ENCODE results near the gene MPP1.

Gene MPP1

GRCh38 chrX:154737136-154737535 lies 68.1 kb downstream of the MPP1 start:
- H3K27ac ChIP-seq (ENCODE audit: low read length) = peak overlapping the region; percentile 93
- H3K36me3 ChIP-seq (ENCODE audit: control insufficient read depth in 1 of 2, insufficient read depth in 2 of 2, low read length in 2 of 2) = no peaks in the 10 kb centered on the region
- H3K9me3 ChIP-seq (ENCODE audit: control insufficient read depth in 1 of 2, low read length in 2 of 2) = no peaks in the 10 kb centered on the region
- H3K4me3 ChIP-seq (ENCODE audit: low read depth in 1 of 2, low read length in 2 of 2) = no peak overlapping the region
- no peaks in the 10 kb centered on the region for H3K27me3 ChIP-seq (ENCODE audit: low read depth, low read length)
- peaks cover 13 to 33% of the 10 kb centered on the region in 2 donors for H3K4me1 ChIP-seq (ENCODE audit: control insufficient read depth in 1 of 2, insufficient read depth in 2 of 2, low read length in 2 of 2)

DNA sequence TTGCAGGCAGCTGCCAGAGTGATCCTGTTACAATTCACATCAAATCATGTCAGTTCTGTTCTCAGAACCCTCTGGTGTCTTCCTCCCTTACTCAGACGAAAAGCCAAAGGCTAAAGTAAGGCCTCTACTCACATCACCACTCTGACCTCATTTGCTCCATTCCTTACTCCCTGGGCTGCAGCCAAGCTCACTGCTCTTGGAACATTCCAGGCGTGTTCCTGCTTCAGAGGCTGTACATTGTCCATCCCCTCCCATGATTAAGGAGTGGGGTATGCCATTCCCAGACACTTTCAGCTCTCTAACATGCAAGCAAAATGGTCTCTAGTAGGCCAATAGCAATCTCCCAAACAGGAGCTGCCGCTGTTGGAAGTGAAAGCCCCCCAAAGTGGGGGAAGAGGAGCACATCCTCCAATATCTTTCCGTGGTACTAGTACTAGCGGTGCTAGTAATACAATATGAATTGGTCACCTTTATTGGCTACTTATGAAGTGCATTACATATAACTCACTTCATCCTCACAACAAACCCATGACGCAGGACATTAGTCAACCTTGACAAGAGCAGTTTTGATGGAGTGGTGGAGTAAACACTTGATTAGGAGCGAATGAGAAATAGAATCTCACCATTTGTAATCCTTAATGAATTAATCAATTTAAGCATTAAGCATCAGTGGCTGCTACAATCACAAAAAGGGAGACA lies 69.4 kb downstream of the MPP1 start:
- Histone ChIP-seq H3K4me1 (ENCODE audit: control insufficient read depth in 1 of 2, insufficient read depth in 2 of 2, low read length in 2 of 2) (peaks cover 18 to 36% of the 10 kb centered on the region in 2 donors), H3K27ac (ENCODE audit: low read length) (peak overlapping the region; percentile 94), H3K9me3 (ENCODE audit: control insufficient read depth in 1 of 2, low read length in 2 of 2) (no peaks in the 10 kb centered on the region), H3K27me3 (ENCODE audit: low read depth, low read length) (no peaks in the 10 kb centered on the region), H3K36me3 (ENCODE audit: control insufficient read depth in 1 of 2, insufficient read depth in 2 of 2, low read length in 2 of 2) (no peaks in the 10 kb centered on the region), H3K4me3 (ENCODE audit: low read depth in 1 of 2, low read length in 2 of 2) (peak overlapping the region in 1 of 2 donors; percentile 14)

DNA sequence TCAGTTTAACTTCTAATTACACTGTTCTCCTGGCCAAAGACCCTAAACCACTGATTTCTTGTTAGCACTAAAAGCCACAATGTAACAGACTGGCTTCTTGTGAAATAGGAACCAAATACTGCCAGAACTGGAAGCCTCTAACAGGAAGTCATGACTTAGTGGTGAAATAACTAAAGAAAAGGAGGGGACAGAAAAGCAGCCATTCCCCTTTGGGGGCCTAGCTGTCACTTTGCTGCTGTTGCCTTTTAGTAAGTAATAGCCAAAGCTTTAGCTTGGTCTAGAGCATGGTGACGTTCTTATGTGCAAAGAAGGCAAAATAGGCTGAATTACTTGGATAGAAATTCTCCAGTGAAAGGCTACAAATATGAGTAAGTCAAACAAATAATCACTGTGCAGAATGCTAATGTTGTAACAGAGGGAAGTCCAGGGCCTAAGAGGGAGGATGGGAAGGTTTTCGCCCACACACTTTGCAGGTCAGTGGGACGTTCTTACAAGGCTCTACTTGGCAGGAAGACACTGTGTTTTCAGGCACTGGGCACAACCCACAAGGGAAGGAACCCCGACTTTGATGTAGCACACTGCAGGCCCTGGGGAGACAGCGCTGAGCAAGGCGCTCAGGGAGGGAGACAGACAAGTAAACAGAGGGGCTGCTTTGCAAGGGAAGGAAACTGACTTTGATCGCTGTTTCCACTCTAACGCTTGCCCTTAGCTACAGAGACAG lies 71.1 kb downstream of the MPP1 start:
- H3K27me3 ChIP-seq (ENCODE audit: low read depth, low read length) = no peaks in the 10 kb centered on the region
- no peaks in the 10 kb centered on the region for H3K36me3 ChIP-seq (ENCODE audit: control insufficient read depth in 1 of 2, insufficient read depth in 2 of 2, low read length in 2 of 2)
- H3K27ac ChIP-seq (ENCODE audit: low read length) = peak overlapping the region; percentile 94
- peak overlapping the region; percentile 7 to 35 for H3K4me3 ChIP-seq (ENCODE audit: low read depth in 1 of 2, low read length in 2 of 2)
- peaks cover 29 to 51% of the 10 kb centered on the region in 2 donors for H3K4me1 ChIP-seq (ENCODE audit: control insufficient read depth in 1 of 2, insufficient read depth in 2 of 2, low read length in 2 of 2)
- H3K9me3 ChIP-seq (ENCODE audit: control insufficient read depth in 1 of 2, low read length in 2 of 2) = no peaks in the 10 kb centered on the region

- no peaks in the 10 kb centered on the region for H3K27me3 ChIP-seq (ENCODE audit: low read depth, low read length)
- H3K4me3 ChIP-seq (ENCODE audit: low read depth in 1 of 2, low read length in 2 of 2) = no peak overlapping the region
- H3K36me3 ChIP-seq (ENCODE audit: control insufficient read depth in 1 of 2, insufficient read depth in 2 of 2, low read length in 2 of 2) = no peaks in the 10 kb centered on the region
- H3K4me1 ChIP-seq (ENCODE audit: control insufficient read depth in 1 of 2, insufficient read depth in 2 of 2, low read length in 2 of 2) = peaks cover 39 to 51% of the 10 kb centered on the region in 2 donors
- H3K9me3 ChIP-seq (ENCODE audit: control insufficient read depth in 1 of 2, low read length in 2 of 2) = no peaks in the 10 kb centered on the region
- H3K27ac ChIP-seq (ENCODE audit: low read length) = peak overlapping the region; percentile 94
Observed at GRCh38 chrX:154733066-154733425, 72.2 kb downstream of the MPP1 start.

DNA sequence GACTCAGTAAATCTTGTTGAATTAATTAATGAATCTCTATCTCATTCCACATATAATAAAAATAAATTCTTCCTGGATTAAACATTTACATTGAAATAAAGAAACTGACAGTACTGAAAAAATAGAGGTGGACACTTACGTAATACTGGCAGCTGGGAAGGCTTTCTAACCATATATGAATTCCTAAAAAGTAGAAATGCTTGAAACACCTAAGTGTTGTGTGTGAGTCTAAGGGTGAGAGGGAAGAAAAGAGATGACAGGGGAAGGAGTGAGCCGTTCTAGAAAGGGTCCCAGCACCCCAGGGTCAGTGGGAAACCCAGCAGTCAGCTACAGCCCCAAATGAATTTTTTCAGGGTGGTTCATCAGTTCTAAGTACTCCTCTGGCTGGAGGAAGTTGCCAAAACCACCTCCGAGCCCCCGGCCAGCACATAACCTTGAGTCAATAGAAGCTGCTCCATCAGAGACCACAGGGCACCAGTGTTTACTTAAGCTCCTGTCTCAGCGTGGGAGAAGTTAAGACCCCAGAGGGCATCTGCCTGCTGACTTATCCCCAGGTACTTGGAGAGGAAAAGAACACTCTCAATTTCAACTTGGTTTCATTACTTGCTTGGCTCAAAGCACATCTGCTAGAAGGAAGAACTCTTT lies 72.7 kb downstream of the MPP1 start:
- Histone ChIP-seq H3K36me3 (ENCODE audit: control insufficient read depth in 1 of 2, insufficient read depth in 2 of 2, low read length in 2 of 2) (no peaks in the 10 kb centered on the region), H3K4me1 (ENCODE audit: control insufficient read depth in 1 of 2, insufficient read depth in 2 of 2, low read length in 2 of 2) (peaks cover 40 to 52% of the 10 kb centered on the region in 2 donors), H3K27ac (ENCODE audit: low read length) (peak overlapping the region; percentile 94), H3K27me3 (ENCODE audit: low read depth, low read length) (no peaks in the 10 kb centered on the region), H3K9me3 (ENCODE audit: control insufficient read depth in 1 of 2, low read length in 2 of 2) (no peaks in the 10 kb centered on the region), H3K4me3 (ENCODE audit: low read depth in 1 of 2, low read length in 2 of 2) (no peak overlapping the region)

GRCh38 chrX:154731881-154732280 lies 73.4 kb downstream of the MPP1 start:
- Histone ChIP-seq H3K27ac (ENCODE audit: low read length) (peak overlapping the region; percentile 94), H3K4me3 (ENCODE audit: low read depth in 1 of 2, low read length in 2 of 2) (no peak overlapping the region), H3K27me3 (ENCODE audit: low read depth, low read length) (no peaks in the 10 kb centered on the region), H3K4me1 (ENCODE audit: control insufficient read depth in 1 of 2, insufficient read depth in 2 of 2, low read length in 2 of 2) (peaks cover 42 to 55% of the 10 kb centered on the region in 2 donors), H3K9me3 (ENCODE audit: control insufficient read depth in 1 of 2, low read length in 2 of 2) (no peaks in the 10 kb centered on the region), H3K36me3 (ENCODE audit: control insufficient read depth in 1 of 2, insufficient read depth in 2 of 2, low read length in 2 of 2) (no peaks in the 10 kb centered on the region)

GRCh38 chrX:154731184-154731583 lies 74.1 kb downstream of the MPP1 start:
- Histone ChIP-seq H3K4me1 (ENCODE audit: control insufficient read depth in 1 of 2, insufficient read depth in 2 of 2, low read length in 2 of 2) (peaks cover 39 to 54% of the 10 kb centered on the region in 2 donors), H3K36me3 (ENCODE audit: control insufficient read depth in 1 of 2, insufficient read depth in 2 of 2, low read length in 2 of 2) (no peaks in the 10 kb centered on the region), H3K4me3 (ENCODE audit: low read depth in 1 of 2, low read length in 2 of 2) (no peak overlapping the region), H3K27ac (ENCODE audit: low read length) (peak overlapping the region; percentile 94), H3K9me3 (ENCODE audit: control insufficient read depth in 1 of 2, low read length in 2 of 2) (no peaks in the 10 kb centered on the region), H3K27me3 (ENCODE audit: low read depth, low read length) (no peaks in the 10 kb centered on the region)

- Histone ChIP-seq H3K27ac (ENCODE audit: low read length) (peak overlapping the region; percentile 94), H3K9me3 (ENCODE audit: control insufficient read depth in 1 of 2, low read length in 2 of 2) (no peaks in the 10 kb centered on the region), H3K4me3 (ENCODE audit: low read depth in 1 of 2, low read length in 2 of 2) (no peak overlapping the region), H3K36me3 (ENCODE audit: control insufficient read depth in 1 of 2, insufficient read depth in 2 of 2, low read length in 2 of 2) (no peaks in the 10 kb centered on the region), H3K27me3 (ENCODE audit: low read depth, low read length) (no peaks in the 10 kb centered on the region), H3K4me1 (ENCODE audit: control insufficient read depth in 1 of 2, insufficient read depth in 2 of 2, low read length in 2 of 2) (peaks cover 35 to 51% of the 10 kb centered on the region in 2 donors)
Observed at GRCh38 chrX:154730253-154730891, 74.9 kb downstream of the MPP1 start.

- Histone ChIP-seq H3K27me3 (ENCODE audit: low read depth, low read length) (no peaks in the 10 kb centered on the region), H3K4me3 (ENCODE audit: low read depth in 1 of 2, low read length in 2 of 2) (no peak overlapping the region), H3K27ac (ENCODE audit: low read length) (peak overlapping the region; percentile 94), H3K36me3 (ENCODE audit: control insufficient read depth in 1 of 2, insufficient read depth in 2 of 2, low read length in 2 of 2) (no peaks in the 10 kb centered on the region), H3K4me1 (ENCODE audit: control insufficient read depth in 1 of 2, insufficient read depth in 2 of 2, low read length in 2 of 2) (peaks cover 35 to 48% of the 10 kb centered on the region in 2 donors), H3K9me3 (ENCODE audit: control insufficient read depth in 1 of 2, low read length in 2 of 2) (no peaks in the 10 kb centered on the region)
Observed at GRCh38 chrX:154729439-154729838, 75.8 kb downstream of the MPP1 start.

Data from muscle layer of duodenum (tissue), 2 donors.